DMS79 treated with DMSO at 0.1 percent for 48 hours (cell line): ENCODE data around the gene PPP1R3F.
A peak's percentile ranks its signal among the peaks of the same experiment; 100 is the strongest.

Source experiments
- DNase-seq: peaks from one replicate; lab custom pipeline; 2025; lab: John Stamatoyannopoulos, UW

The PPP1R3F gene

GRCh38 chrX:49250066-49250465 is 19.5 kb upstream of the PPP1R3F start:
- no peak for DNase-seq

DNA sequence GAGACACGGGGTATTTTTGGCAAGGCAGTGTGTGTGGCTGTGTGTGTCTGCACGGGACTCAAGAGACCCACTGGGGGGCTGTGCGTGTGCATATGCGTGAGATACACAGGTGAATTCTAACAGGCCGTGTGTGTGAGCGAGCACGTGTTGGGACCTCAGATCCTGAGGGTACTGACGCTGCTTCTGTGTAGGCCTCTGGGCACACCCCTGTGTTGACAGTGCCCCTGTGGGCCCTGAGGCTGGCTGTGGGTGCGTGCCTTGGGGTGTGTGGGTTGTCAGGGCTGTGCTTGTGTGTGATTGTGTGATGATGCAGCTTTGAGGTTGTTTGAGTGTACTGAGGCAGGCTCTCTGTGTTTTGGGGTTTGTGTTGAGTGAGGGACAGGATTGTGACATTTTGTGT is 19.0 kb upstream of the PPP1R3F start:
- no peak for DNase-seq

GRCh38 chrX:49251325-49251724 is 18.3 kb upstream of the PPP1R3F start:
- no peak for DNase-seq

- DNase-seq: no peak
Measured at GRCh38 chrX:49254639-49255038, 15.0 kb upstream of the PPP1R3F start.

GRCh38 chrX:49256268-49256995 is 13.2 kb upstream of the PPP1R3F start:
- no peak for DNase-seq

DNA sequence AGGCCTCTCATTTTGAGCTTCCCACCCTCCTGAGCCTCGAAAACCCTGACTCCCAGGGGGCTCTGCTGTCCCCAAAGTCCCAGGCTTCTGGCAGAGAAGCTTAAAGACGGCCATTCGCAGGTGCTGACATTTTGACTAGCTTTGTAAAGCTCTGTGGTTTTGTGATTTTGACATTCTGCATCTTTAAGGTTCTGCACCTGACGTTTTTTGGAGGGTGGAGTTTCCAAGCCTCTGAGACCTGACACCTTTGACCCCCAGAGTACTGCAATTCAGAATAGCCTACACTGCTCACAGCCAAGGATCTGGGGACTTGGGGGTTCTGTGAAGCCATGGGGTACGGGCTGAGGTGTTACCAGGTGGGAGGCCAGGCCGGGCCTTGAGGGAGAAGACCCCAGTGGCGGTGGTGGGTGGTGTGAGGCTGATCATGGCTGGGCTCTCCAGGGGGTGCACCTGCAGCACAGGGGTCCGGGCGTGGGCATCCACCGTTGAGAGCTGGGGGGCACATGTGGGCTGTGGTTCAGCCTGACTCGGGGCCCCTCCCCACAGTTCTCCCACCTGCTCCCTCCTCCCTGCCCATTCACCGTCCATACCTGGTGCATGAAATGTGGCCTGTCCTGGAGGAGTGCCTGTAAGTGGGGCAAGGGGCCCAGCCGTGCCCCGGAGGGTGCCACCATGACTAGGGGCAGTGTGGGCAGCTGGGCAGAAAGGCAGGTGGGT is 12.4 kb upstream of the PPP1R3F start:
- DNase-seq: no peak

DNA sequence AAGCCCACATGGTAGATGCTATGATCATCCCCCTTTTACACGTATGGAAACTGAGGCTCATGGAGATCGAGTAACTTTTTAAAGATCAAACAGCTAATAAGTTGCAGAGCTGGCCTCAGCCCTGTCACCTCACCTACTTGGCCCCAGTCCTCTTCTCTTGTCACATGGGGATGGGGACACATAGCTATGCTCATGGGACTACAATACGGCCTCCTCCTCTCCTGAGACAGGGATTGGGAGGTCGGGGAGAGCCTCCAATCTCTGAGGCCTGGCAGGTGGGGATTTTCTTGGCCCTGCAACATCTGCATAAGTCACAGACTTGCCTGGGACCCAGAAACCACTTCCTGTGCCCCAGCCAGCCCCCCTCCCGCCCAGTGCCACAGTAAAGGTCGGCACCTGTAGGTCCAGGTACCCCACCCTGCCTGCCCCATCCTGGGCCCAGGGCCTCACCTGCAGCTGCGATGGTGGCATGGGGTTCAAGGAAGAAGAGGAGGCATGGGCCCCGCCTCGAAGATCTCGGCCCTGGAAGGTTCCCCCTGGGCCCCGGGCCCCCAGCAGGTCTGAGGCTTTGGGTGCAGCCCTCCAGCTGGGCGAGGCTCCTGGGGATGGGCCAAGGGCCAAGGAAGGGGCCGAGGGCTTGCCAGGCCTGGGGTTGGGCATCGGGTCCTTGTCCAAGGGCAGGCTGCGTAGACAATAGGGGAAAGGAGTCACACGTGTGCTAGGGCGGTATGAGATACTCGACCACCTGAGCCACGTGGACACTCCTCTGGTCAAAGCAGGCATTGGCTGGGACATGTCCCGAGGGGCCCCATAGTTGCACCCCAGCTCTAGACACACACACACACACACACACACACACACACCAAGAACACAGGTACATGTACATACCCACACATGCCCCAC is 11.5 kb upstream of the PPP1R3F start:
- DNase-seq: no peak

DNA sequence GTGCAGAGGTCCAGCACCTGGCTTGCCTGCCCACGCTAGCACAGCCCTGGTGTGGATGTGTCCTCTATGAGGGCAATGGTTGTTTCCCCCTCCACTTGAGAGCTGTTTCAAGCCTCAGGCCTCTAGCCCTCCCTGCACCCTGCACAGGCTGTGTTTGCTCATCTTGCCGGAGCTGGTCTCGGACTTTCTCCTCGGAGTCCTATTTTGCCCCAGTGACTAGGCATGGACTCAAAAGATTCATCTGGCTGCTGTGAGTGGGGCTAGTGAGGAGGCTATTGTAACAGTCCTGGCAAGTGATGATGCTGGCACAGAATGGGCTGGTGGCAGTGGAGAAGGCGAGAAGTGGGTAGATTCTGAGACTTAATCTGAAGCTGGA is 10.9 kb upstream of the PPP1R3F start:
- no peak for DNase-seq

- DNase-seq: no peak
Measured at GRCh38 chrX:49260221-49260985, 9.2 kb upstream of the PPP1R3F start.

GRCh38 chrX:49262603-49263002 is 7.0 kb upstream of the PPP1R3F start:
- DNase-seq: no peak

DNA sequence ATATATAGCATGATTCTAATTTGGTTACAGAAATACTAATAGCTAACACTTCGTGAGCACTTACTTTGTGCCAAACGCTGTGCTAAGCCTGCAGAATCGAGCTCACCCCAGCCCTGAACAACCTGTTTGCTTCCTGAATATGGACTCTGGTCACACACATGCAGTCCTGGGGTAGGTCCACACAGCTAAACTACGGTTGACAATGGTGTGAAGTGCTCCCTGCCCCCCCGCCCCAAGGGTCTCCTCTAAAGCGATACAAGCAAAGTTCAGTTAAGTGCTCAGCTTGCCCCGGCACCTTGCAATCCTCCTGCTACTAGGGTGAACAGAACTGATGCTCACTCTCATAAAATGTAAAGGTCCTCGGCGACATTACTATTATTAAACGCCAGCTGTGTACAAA is 6.0 kb upstream of the PPP1R3F start:
- no peak for DNase-seq

- DNase-seq: no peak
Measured at GRCh38 chrX:49264460-49264859, 5.1 kb upstream of the PPP1R3F start, which contains the start of gene FOXP3. TSS of gene FOXP3 (minus strand) at chrX:49264710. CDS start at chrX:49258505, 6,205 bp downstream.

DNA sequence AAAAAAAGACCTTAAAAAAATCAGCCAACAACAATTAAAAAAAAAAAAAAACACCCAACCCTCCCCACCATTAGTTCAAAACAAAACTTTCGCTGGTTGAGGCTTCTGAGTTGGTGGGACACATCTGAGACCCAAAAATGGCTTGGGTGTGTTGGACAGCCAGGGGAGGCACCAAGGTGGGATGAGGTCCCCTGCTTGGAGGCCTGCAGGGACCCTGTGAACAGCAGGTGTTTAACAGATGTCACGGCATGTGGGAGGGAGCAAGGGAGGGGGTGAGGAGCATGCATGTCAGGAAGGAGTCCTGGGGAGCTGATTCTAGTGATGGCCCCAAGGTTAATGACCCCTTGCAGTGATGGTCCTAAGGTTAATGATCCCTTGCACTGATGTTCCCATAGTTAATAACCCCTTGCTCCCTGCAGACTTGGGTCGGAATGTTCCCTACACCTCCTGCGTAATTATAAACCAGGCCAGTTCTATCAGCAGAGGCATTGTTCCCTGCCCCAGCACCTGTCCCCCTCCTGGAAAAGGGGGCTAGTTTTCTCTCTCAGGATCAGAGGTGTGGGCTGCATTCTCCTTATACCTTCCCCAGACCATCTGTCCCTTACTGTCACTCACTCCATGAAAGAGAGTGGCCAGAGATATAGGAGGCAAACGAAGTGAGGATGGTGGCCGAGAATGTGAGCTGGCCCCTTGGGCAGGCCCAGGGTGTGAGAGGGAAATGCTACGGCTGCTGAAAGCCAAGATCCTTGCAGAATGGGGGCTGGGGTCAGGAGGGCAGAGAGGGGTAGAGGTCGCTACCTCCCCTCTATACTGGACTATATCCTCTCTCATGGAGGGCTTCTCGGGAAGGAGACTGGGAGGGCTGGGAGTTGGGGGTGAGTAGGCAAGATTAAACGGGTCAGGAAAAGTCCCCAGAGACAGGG is 2.8 kb upstream of the PPP1R3F start:
- no peak for DNase-seq

GRCh38 chrX:49268702-49269009 is 937 bp upstream of the PPP1R3F start:
- no peak for DNase-seq

- DNase-seq: peak; percentile 93
Measured at GRCh38 chrX:49269010-49269766, 405 bp upstream of the PPP1R3F start.

GRCh38 chrX:49270249-49270921 is 792 bp downstream of the PPP1R3F start:
- DNase-seq: no peak

- DNase-seq: no peak
Measured at GRCh38 chrX:49271341-49271740, 1.7 kb downstream of the PPP1R3F start.

DNA sequence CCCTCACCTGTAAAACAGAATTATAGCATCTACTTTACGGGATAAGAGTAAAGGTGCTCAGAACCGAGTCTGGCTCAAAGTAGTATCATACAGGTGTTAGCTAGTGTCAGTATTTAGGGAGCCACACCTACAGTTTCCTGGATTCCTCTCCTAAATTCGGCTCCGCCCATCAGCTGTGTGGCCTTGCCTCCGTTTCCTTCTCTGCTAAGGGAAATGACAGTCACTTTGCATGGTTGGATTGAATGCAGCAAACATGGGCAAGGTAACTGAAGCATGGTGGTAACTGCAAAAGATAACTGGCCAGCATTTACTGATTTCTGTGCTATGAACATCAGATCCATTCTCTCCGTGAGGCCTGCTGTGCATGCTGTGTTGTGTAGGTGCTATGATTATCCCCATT is 2.8 kb downstream of the PPP1R3F start:
- DNase-seq: no peak

GRCh38 chrX:49273181-49273727 is 3.7 kb downstream of the PPP1R3F start:
- DNase-seq: no peak
